Measurements from ENCODE around the gene CGB1.
A peak's percentile ranks its signal among the peaks of the same experiment; 100 is the strongest.
"Not testable (repeated sequence)": the region's sequence is repeated elsewhere in the genome, so short reads cannot be mapped to it uniquely, and the experiment has no call there.

CGB1 gene

DNA sequence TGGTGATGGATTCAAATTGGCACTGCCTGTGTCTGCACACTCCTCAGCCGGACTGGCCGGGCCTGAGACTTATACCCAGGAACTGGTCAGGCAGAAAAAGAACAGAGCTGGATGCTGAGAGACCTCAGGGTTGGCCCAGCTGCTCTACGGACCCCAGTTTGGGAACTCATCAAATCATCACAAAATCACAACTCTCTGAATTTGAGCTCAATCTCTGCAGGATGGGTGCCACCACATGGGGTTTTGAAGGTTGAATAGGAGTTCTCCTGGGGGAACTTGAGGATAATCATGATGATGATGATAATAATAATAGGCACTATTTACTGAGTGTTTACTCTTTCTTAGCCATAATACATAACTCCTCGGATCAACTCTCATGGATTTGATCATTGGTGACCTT lies 6.0 kb upstream of the CGB1 start:
- peak; percentile 95 for TF ChIP-seq ZFP3 (CRISPR knock-in tag; IDR thresholded peaks at IDR 0.05)
- not testable (repeated sequence) for ATAC-seq

DNA sequence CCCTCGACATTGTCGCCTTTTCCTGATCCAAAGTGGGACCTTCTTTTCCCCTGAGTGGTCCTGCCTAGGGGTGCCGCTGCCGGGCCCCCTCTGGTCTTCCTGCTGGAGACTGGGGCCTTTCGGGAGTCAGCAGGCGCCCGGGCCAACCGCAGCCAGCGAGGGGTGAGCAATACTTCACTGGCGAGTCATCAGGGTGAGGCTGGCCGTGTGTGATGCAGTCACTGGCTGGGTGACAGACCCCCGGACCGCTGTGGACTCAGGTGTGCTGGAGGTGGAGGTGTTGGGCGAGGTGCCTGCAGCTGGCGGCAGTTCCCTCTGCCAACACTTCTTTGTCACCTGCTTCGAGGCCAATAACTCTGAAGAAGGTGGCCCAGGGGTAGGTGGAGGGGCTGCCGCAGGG lies 5.5 kb upstream of the CGB1 start:
- no peak for ATAC-seq
- TF ChIP-seq TCF4 (CRISPR knock-in tag; IDR thresholded peaks at IDR 0.05; ENCODE audit: borderline replicate concordance) (no peak), BACH2 (CRISPR knock-in tag; IDR thresholded peaks at IDR 0.05; ENCODE audit: borderline replicate concordance) (no peak), ISL1 (CRISPR knock-in tag; IDR thresholded peaks at IDR 0.05) (no peak), ESRRG (CRISPR knock-in tag; IDR thresholded peaks at IDR 0.05) (no peak), ARNTL (CRISPR knock-in tag; IDR thresholded peaks at IDR 0.05; ENCODE audit: borderline replicate concordance, low read depth) (no peak), CSDC2 (CRISPR knock-in tag; IDR thresholded peaks at IDR 0.05) (no peak), PPARA (CRISPR knock-in tag; IDR thresholded peaks at IDR 0.05; ENCODE audit: borderline replicate concordance) (no peak), ZFP30 (CRISPR knock-in tag; IDR thresholded peaks at IDR 0.05) (no peak), OSR1 (CRISPR knock-in tag; IDR thresholded peaks at IDR 0.05) (no peak), SNAI2 (CRISPR knock-in tag; IDR thresholded peaks at IDR 0.05) (no peak), RARB (CRISPR knock-in tag; IDR thresholded peaks at IDR 0.05) (no peak), ZFP3 (CRISPR knock-in tag; IDR thresholded peaks at IDR 0.05) (no peak), ZNF70 (CRISPR knock-in tag; IDR thresholded peaks at IDR 0.05) (no peak), ZC3H10 (CRISPR knock-in tag; IDR thresholded peaks at IDR 0.05) (no peak)
- TF ChIP-seq, protein P1, sequence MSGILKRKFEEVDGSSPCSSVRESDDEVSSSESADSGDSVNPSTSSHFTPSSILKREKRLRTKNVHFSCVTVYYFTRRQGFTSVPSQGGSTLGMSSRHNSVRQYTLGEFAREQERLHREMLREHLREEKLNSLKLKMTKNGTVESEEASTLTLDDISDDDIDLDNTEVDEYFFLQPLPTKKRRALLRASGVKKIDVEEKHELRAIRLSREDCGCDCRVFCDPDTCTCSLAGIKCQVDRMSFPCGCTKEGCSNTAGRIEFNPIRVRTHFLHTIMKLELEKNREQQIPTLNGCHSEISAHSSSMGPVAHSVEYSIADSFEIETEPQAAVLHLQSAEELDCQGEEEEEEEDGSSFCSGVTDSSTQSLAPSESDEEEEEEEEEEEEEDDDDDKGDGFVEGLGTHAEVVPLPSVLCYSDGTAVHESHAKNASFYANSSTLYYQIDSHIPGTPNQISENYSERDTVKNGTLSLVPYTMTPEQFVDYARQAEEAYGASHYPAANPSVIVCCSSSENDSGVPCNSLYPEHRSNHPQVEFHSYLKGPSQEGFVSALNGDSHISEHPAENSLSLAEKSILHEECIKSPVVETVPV (CRISPR knock-in tag; IDR thresholded peaks at IDR 0.05) = no peak
- TF ChIP-seq, protein P2, sequence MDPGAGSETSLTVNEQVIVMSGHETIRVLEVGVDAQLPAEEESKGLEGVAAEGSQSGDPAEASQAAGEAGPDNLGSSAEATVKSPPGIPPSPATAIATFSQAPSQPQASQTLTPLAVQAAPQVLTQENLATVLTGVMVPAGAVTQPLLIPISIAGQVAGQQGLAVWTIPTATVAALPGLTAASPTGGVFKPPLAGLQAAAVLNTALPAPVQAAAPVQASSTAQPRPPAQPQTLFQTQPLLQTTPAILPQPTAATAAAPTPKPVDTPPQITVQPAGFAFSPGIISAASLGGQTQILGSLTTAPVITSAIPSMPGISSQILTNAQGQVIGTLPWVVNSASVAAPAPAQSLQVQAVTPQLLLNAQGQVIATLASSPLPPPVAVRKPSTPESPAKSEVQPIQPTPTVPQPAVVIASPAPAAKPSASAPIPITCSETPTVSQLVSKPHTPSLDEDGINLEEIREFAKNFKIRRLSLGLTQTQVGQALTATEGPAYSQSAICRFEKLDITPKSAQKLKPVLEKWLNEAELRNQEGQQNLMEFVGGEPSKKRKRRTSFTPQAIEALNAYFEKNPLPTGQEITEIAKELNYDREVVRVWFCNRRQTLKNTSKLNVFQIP (CRISPR knock-in tag; IDR thresholded peaks at IDR 0.05; ENCODE audit: borderline replicate concordance, low read depth) = no peak
- TF ChIP-seq, protein P3, sequence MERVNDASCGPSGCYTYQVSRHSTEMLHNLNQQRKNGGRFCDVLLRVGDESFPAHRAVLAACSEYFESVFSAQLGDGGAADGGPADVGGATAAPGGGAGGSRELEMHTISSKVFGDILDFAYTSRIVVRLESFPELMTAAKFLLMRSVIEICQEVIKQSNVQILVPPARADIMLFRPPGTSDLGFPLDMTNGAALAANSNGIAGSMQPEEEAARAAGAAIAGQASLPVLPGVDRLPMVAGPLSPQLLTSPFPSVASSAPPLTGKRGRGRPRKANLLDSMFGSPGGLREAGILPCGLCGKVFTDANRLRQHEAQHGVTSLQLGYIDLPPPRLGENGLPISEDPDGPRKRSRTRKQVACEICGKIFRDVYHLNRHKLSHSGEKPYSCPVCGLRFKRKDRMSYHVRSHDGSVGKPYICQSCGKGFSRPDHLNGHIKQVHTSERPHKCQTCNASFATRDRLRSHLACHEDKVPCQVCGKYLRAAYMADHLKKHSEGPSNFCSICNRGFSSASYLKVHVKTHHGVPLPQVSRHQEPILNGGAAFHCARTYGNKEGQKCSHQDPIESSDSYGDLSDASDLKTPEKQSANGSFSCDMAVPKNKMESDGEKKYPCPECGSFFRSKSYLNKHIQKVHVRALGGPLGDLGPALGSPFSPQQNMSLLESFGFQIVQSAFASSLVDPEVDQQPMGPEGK (CRISPR knock-in tag; IDR thresholded peaks at IDR 0.05; ENCODE audit: borderline replicate concordance) = no peak

DNA sequence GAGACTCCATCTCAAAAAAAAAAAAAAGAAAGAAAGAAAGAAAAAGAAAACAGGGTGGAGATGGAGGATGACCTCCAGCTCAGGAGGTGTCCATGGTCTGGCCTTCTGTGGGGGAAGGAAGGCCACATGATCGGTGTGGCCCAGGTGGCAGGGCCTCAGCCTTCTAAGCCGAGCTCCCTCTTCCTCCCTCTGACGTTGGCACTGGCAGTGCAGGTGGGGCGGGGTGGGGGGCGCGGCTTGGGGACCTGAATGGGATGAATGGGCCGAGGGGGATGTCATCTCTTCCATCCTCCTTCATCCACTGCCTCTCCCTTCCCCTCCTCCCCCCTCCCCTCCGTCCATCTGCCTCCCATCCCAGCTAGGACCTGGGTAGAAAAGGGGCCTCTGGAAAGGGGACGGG lies 3.0 kb upstream of the CGB1 start:
- ATAC-seq = not testable (repeated sequence)

DNA sequence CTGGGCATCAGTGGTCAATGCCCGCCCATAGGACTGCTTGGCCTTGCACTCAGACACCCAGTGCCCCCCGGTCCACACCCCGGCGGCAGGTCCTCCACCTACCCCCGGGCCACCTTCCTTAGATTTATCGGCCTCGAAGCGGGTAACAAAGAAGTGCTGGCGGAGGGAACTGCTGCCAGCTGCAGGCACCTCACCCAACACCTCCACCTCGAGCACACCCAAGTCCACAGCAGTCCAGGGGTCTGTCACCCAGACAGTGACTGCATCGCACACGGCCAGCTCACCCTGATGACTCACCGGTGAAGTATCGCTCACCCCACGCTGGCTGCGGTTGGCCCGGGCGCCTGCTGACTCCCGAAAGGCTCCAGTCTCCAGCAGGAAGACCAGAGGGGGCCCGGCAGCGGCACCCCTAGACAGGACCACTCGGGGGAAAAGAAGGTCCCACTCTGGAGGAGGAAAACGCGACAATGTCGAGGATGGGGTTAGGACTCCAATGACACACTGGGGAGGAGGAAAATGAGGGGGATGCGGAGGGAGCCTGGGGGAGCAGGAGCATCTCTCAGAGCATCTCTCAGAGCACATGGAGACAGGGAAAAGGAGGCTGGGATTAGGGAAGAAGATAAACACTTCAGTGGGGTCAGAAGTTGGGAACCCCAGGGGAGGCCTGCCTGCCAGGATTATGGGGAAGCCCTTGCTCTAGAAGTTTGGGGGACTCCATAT lies 2.0 kb upstream of the CGB1 start:
- ATAC-seq = peak; percentile 78

DNA sequence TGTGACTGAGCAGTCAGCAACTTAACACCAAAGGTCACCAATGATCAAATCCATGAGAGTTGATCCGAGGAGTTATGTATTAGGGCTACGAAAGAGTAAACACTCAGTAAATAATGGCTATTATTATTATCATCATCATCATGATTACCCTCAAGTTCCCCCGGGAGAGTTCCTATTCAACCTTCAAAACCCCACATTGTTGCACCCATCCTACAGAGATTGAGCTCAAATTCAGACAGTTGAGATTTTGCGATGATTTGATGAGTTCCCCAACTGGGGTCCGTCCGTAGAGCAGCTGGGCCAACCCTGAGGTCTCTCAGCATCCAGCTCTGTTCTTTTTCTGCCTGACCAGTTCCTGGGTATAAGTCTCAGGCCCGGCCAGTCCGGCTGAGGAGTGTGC lies 1.4 kb upstream of the CGB1 start:
- TF ChIP-seq ZFP3 (CRISPR knock-in tag; IDR thresholded peaks at IDR 0.05) = peak; percentile 98

DNA sequence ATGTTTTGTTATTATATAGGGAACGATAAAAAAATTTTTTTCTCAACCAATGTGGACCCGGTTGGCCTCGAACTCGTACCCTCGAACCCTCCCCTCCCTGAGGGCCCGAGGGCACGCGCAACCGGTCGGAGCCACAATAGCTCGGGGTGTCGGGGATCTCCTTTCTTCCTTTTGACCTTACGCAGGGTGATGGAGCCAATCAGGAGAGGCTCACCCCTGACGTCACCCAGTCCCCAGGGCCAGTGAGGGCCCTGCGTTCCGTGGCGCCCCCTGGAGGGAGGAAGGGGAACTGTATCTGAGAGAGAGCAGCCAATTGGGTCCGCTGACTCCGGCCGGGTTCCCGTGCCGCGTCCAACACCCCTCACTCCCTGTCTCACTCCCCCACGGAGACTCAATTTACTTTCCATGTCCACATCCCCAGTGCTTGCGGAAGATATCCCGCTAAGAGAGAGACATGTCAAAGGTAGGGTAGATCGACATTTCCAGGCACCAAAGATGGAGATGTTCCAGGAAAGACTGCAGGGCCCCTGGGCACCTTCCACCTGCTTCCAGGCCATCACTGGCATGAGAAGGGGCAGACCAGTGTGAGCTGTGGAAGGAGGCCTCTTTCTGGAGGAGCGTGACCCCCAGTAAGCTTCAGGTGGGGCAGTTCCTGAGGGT lies 4.9 kb downstream of the CGB1 start, which contains the start of gene CGB2:
Gene CGB2 (plus strand): TSS at position 249 of the 660 bp plus-strand sequence. CDS start 206 bp downstream, at position 455.
- peak; percentile 72 for ATAC-seq

More for the DNA sequence above, 1.4 kb upstream of the CGB1 start:
- not testable (repeated sequence) for ATAC-seq

DNA sequence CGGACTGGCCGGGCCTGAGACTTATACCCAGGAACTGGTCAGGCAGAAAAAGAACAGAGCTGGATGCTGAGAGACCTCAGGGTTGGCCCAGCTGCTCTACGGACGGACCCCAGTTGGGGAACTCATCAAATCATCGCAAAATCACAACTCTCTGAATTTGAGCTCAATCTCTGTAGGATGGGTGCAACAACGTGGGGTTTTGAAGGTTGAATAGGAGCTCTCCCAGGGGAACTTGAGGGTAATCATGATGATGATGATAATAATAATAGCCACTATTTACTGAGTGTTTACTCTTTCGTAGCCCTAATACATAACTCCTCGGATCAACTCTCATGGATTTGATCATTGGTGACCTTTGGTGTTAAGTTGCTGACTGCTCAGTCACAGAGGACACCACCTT lies 6.4 kb downstream of the CGB1 start:
- not testable (repeated sequence) for ATAC-seq
- peak; percentile 99 for TF ChIP-seq ZFP3 (CRISPR knock-in tag; IDR thresholded peaks at IDR 0.05)

DNA sequence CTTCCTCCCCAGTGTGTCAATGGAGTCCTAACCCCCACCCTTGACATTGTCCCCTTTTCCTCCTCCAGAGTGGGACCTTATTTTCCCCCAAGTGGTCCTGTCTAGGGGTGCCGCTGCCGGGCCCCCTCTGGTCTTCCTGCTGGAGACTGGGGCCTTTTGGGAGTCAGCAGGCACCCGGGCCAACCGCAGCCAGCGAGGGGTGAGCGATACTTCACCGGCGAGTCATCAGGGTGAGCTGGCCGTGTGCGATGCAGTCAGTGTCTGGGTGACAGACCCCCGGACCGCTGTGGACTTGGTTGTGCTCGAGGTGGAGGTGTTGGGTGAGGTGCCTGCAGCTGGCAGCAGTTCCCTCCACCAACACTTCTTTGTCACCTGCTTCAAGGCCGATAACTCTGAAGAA lies 6.9 kb downstream of the CGB1 start:
- peak; percentile 33; the same call in 1 of the 3 replicates for ATAC-seq

DNA sequence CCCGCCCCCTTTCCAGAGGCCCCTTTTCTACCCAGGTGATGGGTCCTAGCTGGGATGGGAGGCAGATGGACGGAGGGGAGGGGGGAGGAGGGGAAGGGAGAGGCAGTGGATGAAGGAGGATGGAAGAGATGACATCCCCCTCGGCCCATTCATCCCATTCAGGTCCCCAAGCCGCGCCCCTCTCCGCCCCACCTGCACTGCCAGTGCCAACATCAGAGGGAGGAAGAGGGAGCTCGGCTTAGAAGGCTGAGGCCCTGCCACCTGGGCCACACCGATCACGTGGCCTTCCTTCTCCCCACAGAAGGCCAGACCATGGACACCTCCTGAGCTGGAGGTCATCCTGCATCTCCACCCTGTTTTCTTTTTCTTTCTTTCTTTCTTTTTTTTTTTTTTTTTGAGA lies 8.0 kb downstream of the CGB1 start:
- ATAC-seq = not testable (repeated sequence)

DNA sequence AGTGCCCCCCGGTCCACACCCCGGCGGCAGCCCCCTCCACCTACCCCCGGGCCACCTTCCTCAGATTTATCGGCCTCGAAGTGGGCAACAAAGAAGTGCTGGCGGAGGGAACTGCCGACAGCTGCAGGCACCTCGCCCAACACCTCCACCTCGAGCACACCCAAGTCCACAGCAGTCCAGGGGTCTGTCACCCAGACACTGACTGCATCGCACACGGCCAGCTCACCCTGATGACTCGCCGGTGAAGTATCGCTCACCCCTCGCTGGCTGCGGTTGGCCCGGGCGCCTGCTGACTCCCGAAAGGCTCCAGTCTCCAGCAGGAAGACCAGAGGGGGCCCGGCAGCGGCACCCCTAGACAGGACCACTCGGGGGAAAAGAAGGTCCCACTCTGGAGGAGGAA lies 11.1 kb downstream of the CGB1 start:
- ATAC-seq = not testable (repeated sequence)
